22Rv1 (cell line): ENCODE data around the gene BATF3.
A peak's percentile ranks its signal among the peaks of the same experiment; 100 is the strongest.

Source experiments
- H3K27ac ChIP-seq: fragments of 450-650 bp; 2 replicates; pipeline ENCODE4 v1.5.1; 2017
- ZFX ChIP-seq: fragments of 450-650 bp; IDR thresholded peaks from 2 replicates; pipeline ENCODE4 v1.6.1; 2017; ENCODE audit warnings: antibody characterized with exemption, borderline replicate concordance
- TF ChIP-seq, protein P1 (sequence below): fragments of 450-650 bp; IDR thresholded peaks from 2 replicates; pipeline ENCODE4 v1.5.1; 2017; ENCODE audit warnings: mild to moderate bottlenecking

BATF3 gene

DNA sequence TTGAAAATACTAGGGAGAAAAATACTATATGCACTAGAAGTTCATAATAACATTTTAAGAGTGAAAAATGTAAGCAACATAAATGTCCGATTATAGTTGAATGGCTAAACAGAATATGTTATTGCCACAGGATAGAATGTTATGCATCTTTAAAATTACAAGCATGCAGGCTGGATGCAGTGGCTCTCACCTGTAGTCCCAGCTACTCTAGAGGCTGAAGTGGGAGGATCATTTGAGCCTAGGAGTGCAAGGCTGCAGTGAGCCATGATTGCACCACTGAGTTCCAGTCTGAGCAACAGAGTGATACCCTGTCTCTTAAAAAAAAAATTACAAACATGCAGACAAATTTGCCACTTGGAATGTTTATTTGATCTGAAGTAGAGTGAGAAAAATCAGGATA lies 3.0 kb upstream of the BATF3 start:
- TF ChIP-seq, protein P1, sequence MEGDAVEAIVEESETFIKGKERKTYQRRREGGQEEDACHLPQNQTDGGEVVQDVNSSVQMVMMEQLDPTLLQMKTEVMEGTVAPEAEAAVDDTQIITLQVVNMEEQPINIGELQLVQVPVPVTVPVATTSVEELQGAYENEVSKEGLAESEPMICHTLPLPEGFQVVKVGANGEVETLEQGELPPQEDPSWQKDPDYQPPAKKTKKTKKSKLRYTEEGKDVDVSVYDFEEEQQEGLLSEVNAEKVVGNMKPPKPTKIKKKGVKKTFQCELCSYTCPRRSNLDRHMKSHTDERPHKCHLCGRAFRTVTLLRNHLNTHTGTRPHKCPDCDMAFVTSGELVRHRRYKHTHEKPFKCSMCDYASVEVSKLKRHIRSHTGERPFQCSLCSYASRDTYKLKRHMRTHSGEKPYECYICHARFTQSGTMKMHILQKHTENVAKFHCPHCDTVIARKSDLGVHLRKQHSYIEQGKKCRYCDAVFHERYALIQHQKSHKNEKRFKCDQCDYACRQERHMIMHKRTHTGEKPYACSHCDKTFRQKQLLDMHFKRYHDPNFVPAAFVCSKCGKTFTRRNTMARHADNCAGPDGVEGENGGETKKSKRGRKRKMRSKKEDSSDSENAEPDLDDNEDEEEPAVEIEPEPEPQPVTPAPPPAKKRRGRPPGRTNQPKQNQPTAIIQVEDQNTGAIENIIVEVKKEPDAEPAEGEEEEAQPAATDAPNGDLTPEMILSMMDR, result no peak
- TF ChIP-seq ZFX, result no peak
- H3K27ac ChIP-seq, result no peak overlapping the region

DNA sequence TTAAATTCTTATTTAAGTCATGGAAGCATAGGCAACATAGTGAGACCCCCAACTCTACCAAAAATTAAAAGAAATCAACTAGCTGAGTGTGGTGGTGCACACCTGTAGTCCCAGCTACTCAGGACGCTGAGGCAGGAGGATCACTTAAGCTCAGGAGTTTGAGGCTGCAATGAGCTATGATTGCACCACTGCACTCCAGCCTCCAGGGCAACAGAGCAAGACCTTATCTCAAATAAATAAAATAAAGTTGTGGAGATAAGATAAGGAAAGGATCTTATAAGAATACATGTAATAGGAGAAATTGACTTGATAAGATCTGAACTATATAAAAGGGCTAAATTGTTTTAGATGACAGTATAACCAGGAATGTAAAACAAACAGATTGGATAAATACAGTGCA lies 2.3 kb upstream of the BATF3 start:
- TF ChIP-seq ZFX, result no peak
- TF ChIP-seq, protein P1, result no peak
- 0 out of 2 replicates have a peak overlapping the region, but pooled peaks have one; percentile 45 for H3K27ac ChIP-seq

DNA sequence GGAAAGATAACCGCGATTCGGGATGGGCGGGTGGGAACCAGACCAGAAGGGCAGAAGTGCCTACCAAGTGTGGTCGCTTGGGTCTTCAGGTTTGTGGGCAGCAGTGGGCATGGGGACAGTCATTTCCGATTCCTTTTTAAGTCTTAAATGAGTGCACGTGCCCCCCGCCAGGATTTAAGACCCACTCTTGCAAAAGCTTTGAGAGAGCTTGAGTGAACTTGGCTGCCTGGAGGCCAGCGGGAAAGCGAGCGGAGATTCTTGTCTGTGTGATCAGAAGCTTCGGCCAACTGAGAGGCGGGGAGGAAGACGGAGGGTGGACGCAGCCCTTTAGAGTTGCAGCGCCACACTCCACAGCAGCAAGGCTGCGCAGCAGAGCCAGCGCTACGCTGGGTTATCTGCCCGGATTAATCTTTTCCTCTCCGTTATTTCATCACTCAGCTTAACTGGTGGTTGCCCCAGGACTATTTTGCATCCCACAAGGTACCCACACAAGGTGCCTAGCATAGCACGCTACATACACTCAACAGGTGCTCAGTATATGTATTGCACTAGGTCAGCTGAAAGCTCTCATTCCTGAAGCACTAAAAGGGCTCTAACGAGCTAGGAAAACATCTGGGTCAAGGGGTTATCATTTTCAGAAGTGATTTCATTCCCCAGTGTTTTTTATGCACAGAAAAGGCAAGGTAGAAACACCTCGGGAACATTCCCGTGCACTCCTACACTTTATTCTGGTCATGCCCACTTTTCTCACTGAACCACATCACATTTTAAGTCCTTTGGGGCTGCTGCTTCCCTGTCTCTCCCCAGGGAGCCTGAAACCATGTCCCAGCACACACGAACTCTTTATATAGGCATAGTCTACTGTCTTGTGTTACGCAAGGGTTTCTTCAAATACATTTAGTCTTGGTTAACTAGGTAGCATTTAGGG lies 1.5 kb upstream of the BATF3 start:
- peak overlapping the region; percentile 45 for H3K27ac ChIP-seq
- TF ChIP-seq, protein P1, result peak; percentile 59
- TF ChIP-seq ZFX, result no peak

DNA sequence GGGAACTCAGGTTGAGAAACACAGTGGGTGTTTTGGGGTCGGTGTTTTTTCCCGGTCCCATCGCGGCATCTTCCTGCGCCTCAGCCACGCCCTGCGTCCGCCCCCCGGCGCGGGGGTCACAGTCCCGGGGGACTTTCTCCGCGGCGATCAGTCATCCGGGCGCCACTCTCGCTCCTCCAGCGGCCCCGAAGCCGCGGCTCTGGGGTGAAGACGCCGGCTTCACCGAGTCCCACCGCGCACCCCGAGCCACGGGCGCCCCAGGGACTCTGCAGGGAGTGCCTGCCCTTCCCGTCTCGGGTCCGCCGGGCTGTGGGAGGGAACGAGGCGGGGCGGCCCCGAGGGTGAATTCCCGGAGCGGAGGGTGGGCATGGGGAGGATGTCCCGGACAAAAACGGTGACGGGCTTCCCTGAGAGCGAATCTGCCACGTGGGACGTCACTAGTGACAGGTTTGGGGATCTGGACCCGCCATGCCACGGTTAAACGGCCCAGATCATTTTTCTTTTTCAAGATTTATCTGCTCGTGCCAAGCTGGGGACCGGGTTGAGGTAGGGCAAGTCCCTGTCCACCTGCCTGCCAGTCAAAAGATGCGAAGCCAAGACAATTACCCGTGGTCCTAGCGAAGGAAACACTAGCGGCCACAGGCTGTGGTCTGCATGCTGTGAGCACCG lies 717 bp upstream of the BATF3 start:
- TF ChIP-seq, protein P1, result no peak
- TF ChIP-seq ZFX, result no peak
- peak overlapping the region; percentile 45 for H3K27ac ChIP-seq

DNA sequence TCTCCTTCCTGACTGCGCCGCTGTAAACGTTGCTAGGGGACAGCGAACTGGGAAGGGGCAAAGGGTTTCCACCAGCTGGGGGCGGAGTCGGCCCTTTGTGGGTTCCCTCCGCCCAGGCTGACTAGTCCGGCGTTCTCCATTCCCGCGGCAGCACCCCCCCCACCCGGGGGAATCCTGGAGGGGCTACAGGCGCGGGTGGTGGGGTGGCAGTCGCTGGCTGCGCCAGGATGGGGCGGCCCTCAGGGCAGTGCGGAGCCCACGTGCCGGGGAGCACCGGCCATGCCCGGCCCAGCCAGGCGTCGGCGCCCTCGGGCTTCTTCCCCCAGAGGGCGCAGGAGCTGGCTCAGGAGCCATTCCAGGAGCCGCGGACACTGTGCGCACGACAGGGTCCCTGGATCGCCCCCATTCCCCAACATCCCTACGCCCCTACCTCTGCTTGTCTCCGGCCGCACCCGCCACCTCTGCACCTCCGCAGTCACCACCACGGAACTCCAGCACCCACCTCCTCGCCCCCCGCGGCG lies 476 bp downstream of the BATF3 start:
- TF ChIP-seq, protein P1, result peak; percentile 86
- no peak for TF ChIP-seq ZFX
- no peak overlapping the region for H3K27ac ChIP-seq

DNA sequence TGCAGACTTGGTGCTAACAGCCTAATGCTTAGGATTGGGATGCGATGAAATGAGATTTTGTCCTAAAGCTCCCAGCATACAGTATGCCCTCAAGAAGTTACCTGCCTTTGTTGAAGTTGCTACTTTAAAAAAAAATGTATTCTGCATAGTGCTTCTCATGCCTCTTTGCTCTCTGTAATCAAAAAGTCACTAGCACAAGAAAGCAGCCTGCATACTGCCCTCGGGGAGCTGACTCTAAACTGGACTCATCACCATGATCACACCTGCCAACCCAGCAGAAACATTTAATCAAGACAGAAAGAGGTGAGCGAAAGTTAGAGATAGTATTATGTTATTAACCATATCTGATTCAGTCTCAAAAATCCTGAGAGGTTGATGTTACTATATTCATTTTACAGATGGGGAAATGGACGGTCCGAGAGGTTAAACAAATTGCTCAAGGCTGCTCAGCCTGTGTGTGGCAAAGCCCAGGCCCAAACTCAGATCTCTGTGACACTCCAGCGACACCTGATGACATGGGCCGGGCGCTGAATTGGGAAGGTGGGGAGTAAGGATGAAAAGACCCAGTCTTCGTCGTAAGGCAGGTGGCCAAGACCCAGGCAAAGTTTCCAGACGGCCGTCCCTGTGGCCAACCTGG lies 1.1 kb downstream of the BATF3 start:
- no peak overlapping the region for H3K27ac ChIP-seq
- no peak for TF ChIP-seq ZFX
- TF ChIP-seq, protein P1, result no peak
